Measurements from ENCODE around the gene CAMSAP2. TPM values are rescaled to one million over a fixed set of nuclear protein-coding genes. Genes with fewer than 3 reads are reported as not detected.

Gene CAMSAP2
- total RNA-seq, 1 experiment from 2014 or later, result 28.6 TPM

DNA sequence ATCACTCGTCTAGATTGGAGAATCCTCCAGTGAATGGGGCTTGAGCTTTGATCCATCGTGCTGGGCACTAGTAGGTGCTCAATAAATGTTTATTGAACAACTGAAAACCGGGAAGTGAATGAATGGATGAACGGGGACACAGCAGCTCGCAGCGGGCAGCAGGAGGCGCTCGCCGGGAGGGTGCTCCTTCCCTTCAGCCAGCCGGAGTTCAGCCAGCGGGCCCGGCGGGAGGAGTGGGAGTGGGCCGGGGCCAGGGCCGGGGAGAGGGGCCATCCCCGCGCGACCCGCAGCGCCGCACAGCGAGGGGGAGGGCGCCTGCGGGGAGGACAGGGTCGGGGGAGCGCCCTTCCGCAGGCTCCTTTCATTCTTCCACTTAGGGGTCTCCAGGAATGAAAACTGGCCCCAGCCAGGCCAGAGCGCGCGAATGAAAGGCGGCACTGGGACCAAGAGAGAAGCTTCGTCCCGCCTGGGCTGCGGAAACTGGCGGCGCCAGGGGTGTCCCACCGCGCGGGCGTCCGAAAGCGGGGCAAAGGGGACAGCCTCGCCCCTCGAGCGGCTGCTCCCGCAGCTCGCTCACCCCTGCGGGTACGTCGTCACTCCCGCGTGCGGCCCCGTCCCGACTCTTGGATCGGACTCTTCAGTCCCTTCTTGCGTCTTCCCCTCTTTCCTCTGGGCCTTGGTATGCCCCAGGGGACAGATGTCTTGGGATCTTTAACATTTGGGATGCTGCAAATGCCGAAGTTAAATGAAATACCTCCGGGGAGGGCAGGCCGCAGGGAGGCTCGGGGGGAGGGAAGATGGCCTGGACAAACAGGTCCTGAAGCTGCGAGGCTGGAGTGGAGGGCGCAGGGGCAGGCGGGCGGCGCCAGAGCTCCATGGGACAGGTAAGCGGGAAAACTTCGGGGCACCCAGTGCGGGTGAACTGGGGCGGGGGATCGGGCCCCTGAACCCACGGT lies 152.4 kb downstream of the CAMSAP2 start:
- TSS peak; percentile 23 for BruUV-seq (replicated peaks)
- Histone ChIP-seq H3K9ac (ENCODE audit: low read length) (peak overlapping the region; percentile 83), H3K27me3 (ENCODE audit: low read length) (no peaks in the 10 kb centered on the region), H3F3A (ENCODE audit: low read length, unreplicated experiment) (peaks cover 13% of the 10 kb centered on the region), H3K79me2 (ENCODE audit: low read length) (peaks cover 54% of the 10 kb centered on the region), H3K9me2 (replicated peaks; ENCODE audit: low read length) (no peaks in the 10 kb centered on the region), H3K4me1 (ENCODE audit: insufficient read depth, low read length) (peaks cover 59% of the 10 kb centered on the region), H4K20me1 (ENCODE audit: low read length) (no peaks in the 10 kb centered on the region), H3K36me3 (ENCODE audit: low read depth, low read length) (no peaks in the 10 kb centered on the region), H3K27ac (ENCODE audit: low read length) (peak overlapping the region; percentile 74), H3K4me3 (ENCODE audit: low read length) (peak overlapping the region; percentile 67), H2AFZ (ENCODE audit: low read length) (peak overlapping the region; percentile 89), H3K9me3 (ENCODE audit: low read length) (no peaks in the 10 kb centered on the region), H3K4me2 (ENCODE audit: low read length) (peak overlapping the region; percentile 86)
- ATAC-seq, result peak; percentile 51
- peak; percentile 95 for DNase-seq
- POLR2A ChIA-PET (ENCODE audit: unreplicated experiment), result interaction anchor here (0.5 to 0.7 kb wide), 2 partner anchors 23 to 34 kb away, joined by 4 read pairs; no protein-coding TSS in a partner anchor
- TF ChIP-seq CTCF (conservative IDR thresholded peaks at IDR 0.05; ENCODE audit: low read depth, low read length) (peak; percentile 100), EZH2phosphoT487 (IDR thresholded peaks at IDR 0.05; ENCODE audit: borderline replicate concordance, low read length) (no peak)
- CTCF ChIA-PET, result interaction anchor here (0.5 to 1.5 kb wide), 7 partner anchors 11 to 382 kb away, joined by 3 to 12 read pairs (median 3); no protein-coding TSS in a partner anchor
- intact Hi-C loops (cut with micrococcal nuclease), result loop anchor here (1.0 to 5.0 kb wide), 3 partner anchors 78 to 221 kb away; partner anchors contain the start of gene CACNA1S

- BruUV-seq (replicated peaks), result no TSS peak
- H3K4me3 ChIP-seq (ENCODE audit: low read length), result peak overlapping the region; percentile 67
Observed at GRCh38 chr1:200891774-200892157, 153.1 kb downstream of the CAMSAP2 start.

More at GRCh38 chr1:200891774-200892157, 153.1 kb downstream of the CAMSAP2 start:
- intact Hi-C loops (cut with micrococcal nuclease), result loop anchor here (1.0 to 5.0 kb wide), 3 partner anchors 77 to 221 kb away; partner anchors contain the start of gene CACNA1S
- CTCF ChIA-PET, result interaction anchor here (1.2 to 1.5 kb wide), 3 partner anchors 80 to 151 kb away, joined by 3 to 12 read pairs (median 5); no protein-coding TSS in a partner anchor
- Histone ChIP-seq H2AFZ (ENCODE audit: low read length) (peak overlapping the region; percentile 89), H4K20me1 (ENCODE audit: low read length) (no peaks in the 10 kb centered on the region), H3K79me2 (ENCODE audit: low read length) (peaks cover 58% of the 10 kb centered on the region), H3K36me3 (ENCODE audit: low read depth, low read length) (no peaks in the 10 kb centered on the region), H3K4me2 (ENCODE audit: low read length) (peak overlapping the region; percentile 86), H3K4me1 (ENCODE audit: insufficient read depth, low read length) (peaks cover 65% of the 10 kb centered on the region), H3K9me2 (replicated peaks; ENCODE audit: low read length) (no peaks in the 10 kb centered on the region), H3K9me3 (ENCODE audit: low read length) (no peaks in the 10 kb centered on the region), H3K27me3 (ENCODE audit: low read length) (no peaks in the 10 kb centered on the region), H3F3A (ENCODE audit: low read length, unreplicated experiment) (peaks cover 13% of the 10 kb centered on the region), H3K27ac (ENCODE audit: low read length) (peak overlapping the region; percentile 74), H3K9ac (ENCODE audit: low read length) (peak overlapping the region; percentile 83)
- no peak for TF ChIP-seq EZH2 (IDR thresholded peaks at IDR 0.05; ENCODE audit: low read length, unreplicated experiment)
- TF ChIP-seq CTCF (conservative IDR thresholded peaks at IDR 0.05; ENCODE audit: low read depth, low read length), result no peak
- no peak for TF ChIP-seq EZH2phosphoT487 (IDR thresholded peaks at IDR 0.05; ENCODE audit: borderline replicate concordance, low read length)
- POLR2A ChIA-PET (ENCODE audit: unreplicated experiment), result no interaction called here
- DNase-seq (peak; percentile 55), ATAC-seq (no peak)
